ENCODE measurements around the gene MYADM.

The MYADM gene

GRCh38 chr19:53865918-53866864, 1.5 kb upstream of the MYADM start:
- TF ChIP-seq, protein P1, sequence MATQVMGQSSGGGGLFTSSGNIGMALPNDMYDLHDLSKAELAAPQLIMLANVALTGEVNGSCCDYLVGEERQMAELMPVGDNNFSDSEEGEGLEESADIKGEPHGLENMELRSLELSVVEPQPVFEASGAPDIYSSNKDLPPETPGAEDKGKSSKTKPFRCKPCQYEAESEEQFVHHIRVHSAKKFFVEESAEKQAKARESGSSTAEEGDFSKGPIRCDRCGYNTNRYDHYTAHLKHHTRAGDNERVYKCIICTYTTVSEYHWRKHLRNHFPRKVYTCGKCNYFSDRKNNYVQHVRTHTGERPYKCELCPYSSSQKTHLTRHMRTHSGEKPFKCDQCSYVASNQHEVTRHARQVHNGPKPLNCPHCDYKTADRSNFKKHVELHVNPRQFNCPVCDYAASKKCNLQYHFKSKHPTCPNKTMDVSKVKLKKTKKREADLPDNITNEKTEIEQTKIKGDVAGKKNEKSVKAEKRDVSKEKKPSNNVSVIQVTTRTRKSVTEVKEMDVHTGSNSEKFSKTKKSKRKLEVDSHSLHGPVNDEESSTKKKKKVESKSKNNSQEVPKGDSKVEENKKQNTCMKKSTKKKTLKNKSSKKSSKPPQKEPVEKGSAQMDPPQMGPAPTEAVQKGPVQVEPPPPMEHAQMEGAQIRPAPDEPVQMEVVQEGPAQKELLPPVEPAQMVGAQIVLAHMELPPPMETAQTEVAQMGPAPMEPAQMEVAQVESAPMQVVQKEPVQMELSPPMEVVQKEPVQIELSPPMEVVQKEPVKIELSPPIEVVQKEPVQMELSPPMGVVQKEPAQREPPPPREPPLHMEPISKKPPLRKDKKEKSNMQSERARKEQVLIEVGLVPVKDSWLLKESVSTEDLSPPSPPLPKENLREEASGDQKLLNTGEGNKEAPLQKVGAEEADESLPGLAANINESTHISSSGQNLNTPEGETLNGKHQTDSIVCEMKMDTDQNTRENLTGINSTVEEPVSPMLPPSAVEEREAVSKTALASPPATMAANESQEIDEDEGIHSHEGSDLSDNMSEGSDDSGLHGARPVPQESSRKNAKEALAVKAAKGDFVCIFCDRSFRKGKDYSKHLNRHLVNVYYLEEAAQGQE (IDR thresholded peaks at IDR 0.05; ENCODE audit: insufficient replicate concordance, low read depth), result no peak
- TF ChIP-seq POLR2AphosphoS5 (IDR thresholded peaks at IDR 0.05; ENCODE audit: low read depth) (no peak), SPI1 (IDR thresholded peaks at IDR 0.05; ENCODE audit: borderline replicate concordance, low read depth) (no peak)
- Histone ChIP-seq H3K27ac (replicated peaks) (peak overlapping the region; percentile 89; the same call in 1 of the 2 replicates), H3K27me3 (ENCODE audit: insufficient read depth, poor library complexity, severe bottlenecking) (no peaks in the 10 kb centered on the region), H3K4me3 (replicated peaks; ENCODE audit: insufficient read depth, low read length) (no peak overlapping the region)
- peak in 1 of 2 experiments; percentile 34 for DNase-seq (ENCODE audit: low read depth in 1 of 2, low spot score in 1 of 2)

DNA sequence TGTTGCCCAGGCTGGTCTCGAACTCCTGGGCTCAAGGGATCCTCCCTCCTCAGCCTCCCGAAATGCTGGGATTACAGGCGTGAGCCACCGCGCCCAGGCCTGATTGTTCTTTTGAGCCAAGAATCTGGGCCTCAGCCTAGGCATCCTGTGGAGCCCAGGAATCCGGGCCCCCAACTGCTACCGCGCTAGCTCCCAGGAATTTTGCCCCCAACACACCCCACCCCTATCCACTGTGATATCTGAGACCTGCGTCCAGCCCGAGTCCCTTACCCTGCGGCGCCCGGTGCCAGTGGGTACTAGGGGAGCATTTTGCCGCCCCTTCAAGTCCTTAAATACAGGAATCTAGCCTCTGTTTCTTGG, 838 bp upstream of the MYADM start:
- H3K27me3 ChIP-seq (ENCODE audit: insufficient read depth, poor library complexity, severe bottlenecking), result no peaks in the 10 kb centered on the region
- no peak for DNase-seq (ENCODE audit: low read depth in 1 of 2, low spot score in 1 of 2)
- TF ChIP-seq, protein P2, sequence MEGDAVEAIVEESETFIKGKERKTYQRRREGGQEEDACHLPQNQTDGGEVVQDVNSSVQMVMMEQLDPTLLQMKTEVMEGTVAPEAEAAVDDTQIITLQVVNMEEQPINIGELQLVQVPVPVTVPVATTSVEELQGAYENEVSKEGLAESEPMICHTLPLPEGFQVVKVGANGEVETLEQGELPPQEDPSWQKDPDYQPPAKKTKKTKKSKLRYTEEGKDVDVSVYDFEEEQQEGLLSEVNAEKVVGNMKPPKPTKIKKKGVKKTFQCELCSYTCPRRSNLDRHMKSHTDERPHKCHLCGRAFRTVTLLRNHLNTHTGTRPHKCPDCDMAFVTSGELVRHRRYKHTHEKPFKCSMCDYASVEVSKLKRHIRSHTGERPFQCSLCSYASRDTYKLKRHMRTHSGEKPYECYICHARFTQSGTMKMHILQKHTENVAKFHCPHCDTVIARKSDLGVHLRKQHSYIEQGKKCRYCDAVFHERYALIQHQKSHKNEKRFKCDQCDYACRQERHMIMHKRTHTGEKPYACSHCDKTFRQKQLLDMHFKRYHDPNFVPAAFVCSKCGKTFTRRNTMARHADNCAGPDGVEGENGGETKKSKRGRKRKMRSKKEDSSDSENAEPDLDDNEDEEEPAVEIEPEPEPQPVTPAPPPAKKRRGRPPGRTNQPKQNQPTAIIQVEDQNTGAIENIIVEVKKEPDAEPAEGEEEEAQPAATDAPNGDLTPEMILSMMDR (IDR thresholded peaks at IDR 0.05; ENCODE audit: insufficient read depth, low read length), result no peak
- TF ChIP-seq POLR2AphosphoS5 (IDR thresholded peaks at IDR 0.05; ENCODE audit: low read depth) (no peak), SPI1 (IDR thresholded peaks at IDR 0.05; ENCODE audit: borderline replicate concordance, low read depth) (no peak), GABPA (IDR thresholded peaks at IDR 0.05; ENCODE audit: low read depth) (no peak)
- TF ChIP-seq, protein P1 (IDR thresholded peaks at IDR 0.05; ENCODE audit: insufficient replicate concordance, low read depth), result no peak
- H3K27ac ChIP-seq (replicated peaks), result peak overlapping the region; percentile 89
- no peak overlapping the region for H3K4me3 ChIP-seq (replicated peaks; ENCODE audit: insufficient read depth, low read length)

DNA sequence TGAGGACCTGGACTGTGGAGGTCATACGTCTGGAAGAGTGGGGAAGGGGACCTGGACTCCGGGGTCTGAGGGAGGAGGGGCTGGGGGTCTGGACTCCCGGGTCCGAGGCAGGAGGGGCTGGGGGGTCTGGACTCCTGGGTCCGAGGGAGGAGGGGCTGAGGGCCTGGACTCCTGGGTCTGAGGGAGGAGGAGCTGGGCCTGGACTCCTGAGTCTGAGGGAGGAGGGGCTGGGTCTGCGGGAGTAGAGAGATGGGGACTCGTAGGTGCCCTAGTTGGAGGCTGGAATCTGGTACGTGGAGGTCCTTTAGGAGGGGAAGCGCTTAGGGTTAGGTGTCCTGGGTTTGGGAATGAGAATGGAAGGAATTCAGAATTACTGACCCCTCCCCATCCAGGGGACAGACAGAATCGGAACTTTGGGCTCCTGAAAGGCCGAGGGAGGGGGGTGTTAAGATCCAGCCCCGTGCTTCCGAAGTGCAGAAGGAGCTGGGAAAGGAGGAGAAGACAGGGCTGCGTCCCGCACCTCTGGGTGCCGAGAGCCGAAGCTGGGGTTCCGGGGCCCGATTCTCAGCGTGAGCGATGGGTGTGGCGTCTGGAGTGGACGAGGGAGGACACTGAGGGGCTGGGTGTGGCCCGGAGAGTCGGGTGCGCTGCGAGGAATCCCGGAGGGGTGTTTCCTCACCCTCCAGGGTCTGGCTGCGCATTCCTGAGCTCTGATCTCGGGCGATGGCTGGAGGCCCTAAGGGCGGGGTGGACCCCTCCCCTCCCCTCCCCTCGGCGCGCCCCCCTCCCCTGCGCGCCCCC, 608 bp downstream of the MYADM start:
- TF ChIP-seq POLR2AphosphoS5 (IDR thresholded peaks at IDR 0.05; ENCODE audit: low read depth), result peak; percentile 15; the same call in 1 of the 2 replicates
- no peak for TF ChIP-seq SPI1 (IDR thresholded peaks at IDR 0.05; ENCODE audit: borderline replicate concordance, low read depth)
- TF ChIP-seq, protein P2 (IDR thresholded peaks at IDR 0.05; ENCODE audit: insufficient read depth, low read length), result no peak
- Histone ChIP-seq H3K27ac (replicated peaks) (peak overlapping the region; percentile 95), H3K27me3 (ENCODE audit: insufficient read depth, poor library complexity, severe bottlenecking) (no peaks in the 10 kb centered on the region), H3K4me3 (replicated peaks; ENCODE audit: insufficient read depth, low read length) (peak overlapping the region; percentile 52)
- peak in 1 of 2 experiments; percentile 45 for DNase-seq (ENCODE audit: low read depth in 1 of 2, low spot score in 1 of 2)
